Fibroblast of skin of scalp (primary cell): ENCODE measurements around the gene ZAR1L.

Experiments
- DNase-seq: peaks from one replicate; pipeline ENCODE4 v3.0.0-alpha.2; 2013

ZAR1L gene

DNA sequence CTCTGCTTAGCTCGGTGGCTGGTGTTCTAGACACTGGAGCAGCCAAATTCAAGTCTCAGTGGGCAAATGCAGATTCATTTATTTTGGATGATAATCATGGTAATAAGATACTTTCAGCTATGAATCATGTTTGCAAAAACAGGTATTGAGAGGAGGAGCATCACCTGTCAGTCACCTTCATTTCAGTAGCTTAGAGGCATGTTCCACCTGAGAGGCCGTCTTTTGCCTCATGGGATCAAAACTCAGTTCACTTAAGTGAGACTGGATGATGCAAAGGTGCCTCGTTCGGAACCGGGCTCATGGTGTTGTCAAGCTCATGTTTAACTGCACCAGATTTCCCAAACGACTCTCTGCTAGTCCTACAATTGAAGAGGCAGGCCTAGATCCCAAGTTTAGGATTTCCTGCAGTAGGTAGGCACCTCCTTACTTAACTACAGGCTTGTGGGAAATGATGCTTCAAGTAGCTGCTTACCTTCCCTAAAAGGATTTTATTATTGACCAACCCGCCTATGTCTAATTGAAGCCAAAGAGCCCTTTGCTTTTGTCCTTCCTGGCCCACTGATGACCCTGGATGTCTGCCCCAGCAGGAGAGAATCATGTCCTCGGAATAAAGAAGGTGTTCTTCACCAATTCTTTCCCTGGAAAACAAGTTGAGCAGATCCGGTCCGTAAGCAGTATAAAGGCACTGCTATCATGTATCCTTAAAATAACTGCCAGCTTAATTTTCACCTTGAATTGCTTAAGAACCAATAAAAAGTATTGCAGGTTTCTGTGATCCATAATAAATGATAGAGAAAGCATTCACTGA is 60.0 kb downstream of the ZAR1L start:
- no peak for DNase-seq

DNA sequence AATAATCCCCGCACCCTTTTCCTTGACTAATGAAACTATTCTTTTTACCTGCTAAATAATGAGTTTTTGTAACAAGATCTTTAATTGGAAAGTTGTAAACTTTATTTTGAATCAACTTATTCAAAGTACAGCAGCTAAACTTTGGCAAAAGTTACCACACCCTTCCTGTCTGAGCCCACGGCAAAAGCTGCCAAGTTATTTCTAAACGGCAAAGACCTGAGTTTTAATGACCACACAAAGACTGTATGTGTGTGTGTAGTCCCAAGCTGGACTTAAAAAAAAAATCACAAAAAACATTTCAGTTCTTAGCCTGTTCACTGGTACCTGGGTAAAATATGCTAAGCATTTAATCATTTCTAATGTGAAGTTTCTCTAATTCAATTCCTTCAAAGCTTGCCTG is 60.7 kb downstream of the ZAR1L start:
- DNase-seq = no peak

DNA sequence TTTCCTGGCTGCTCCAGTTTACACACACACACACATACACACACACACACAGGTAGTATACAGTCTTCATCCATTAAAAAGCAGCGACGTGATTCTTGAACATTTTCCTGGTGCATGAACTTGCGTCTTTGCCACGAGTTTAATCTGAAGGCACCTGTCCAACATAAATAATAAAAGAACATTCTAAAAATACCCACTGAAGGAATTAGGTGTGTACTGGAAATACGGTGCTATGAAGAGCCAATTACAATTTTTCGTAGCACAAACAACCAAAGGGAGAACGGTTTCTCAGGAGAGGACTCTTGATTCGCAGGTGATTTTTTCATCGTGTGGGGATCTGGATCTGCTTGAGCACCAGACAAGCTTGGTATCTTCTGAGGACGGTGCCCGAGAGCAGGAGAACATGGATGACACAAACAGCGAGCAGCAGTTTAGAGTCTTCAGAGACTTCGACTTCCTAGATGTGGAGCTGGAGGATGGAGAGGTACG is 61.2 kb downstream of the ZAR1L start:
- DNase-seq = no peak
